DOHH2 (cell line): Measurements from ENCODE around the gene EPB41L5.
"Not testable (repeated sequence)": the region's sequence is repeated elsewhere in the genome, so short reads cannot be mapped to it uniquely, and the experiment has no call there.

Experiments used
- CTCF ChIP-seq: fragments of 200-600 bp; sonication (generic); IDR thresholded peaks from one replicate; pipeline ENCODE4 v1.5.1; 2014; ENCODE audit warnings: antibody characterized with exemption, mild to moderate bottlenecking, low read depth, low read length; ENCODE audit not compliant: poor library complexity, severe bottlenecking
- EZH2phosphoT487 ChIP-seq: fragments of 200-600 bp; sonication (generic); IDR thresholded peaks from 2 replicates; pipeline ENCODE4 v1.6.1; 2017; ENCODE audit warnings: borderline replicate concordance, mild to moderate bottlenecking, antibody characterized with exemption, low read length, moderate library complexity, mixed read lengths

DNA sequence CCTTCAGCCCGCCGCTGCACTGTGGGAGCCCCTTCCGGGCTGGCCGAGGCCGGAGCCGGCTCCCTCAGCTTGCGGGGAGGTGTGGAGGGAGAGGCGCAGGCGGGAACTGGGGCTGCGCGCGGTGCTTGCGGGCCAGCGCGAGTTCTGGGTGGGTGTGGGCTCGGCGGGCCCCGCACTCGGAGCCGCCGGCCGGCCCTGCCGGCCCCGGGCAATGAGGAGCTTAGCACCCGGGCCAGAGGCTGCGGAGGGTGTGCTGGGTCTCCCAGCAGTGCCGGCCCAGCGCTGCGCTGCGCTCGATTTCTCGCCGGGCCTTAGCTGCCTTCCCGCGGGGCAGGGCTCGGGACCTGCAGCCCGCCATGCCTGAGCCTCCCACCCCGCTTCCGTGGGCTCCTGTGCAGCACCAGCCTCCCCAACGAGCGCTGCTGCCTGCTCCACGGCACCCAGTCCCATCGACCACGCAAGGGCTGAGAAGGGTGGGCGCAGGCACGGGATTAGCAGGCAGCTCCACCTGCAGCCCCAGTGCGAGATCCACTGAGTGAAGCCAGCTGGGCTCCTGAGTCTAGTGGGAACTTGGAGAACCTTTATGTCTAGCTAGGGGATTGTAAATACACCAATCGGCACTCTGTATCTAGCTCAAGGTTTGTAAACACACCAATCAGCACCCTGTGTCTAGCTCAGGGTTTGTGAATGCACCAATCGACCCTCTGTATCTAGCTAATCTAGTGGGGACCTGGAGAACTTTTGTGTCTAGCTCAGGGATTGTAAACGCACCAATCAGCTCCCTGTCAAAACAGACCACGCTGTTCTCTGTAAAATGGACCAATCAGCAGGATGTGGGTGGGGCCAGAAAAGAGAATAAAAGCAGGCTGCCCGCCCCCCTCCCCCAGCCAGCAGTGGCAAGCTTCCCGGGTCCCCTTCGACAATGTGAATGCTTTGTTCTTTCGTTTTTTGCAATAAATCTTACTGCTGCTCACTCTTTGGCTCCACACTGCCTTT, 15.7 kb upstream of the EPB41L5 start:
- TF ChIP-seq CTCF, EZH2phosphoT487: not testable (repeated sequence)
